Measurements from ENCODE around the gene USP15.

DNA sequence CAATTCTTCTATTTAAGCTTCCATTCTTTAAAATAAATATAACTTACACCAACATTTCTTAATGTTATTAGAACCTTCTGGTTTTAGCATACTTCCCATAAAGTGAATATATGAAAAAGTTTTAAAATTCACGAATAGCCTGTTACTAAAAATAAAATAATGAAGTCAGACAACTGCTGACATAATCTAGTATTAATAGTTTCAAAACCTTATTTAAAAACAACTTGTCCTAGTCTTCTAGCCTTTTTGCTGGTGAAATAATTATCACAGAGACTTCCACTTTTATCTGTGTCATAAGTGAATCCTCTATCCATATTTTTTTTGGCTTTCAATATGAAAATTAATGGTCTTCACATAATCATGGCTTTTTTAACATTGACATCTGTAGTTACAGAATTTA lies 112.6 kb downstream of the USP15 start:
- TF ChIP-seq, protein P1, sequence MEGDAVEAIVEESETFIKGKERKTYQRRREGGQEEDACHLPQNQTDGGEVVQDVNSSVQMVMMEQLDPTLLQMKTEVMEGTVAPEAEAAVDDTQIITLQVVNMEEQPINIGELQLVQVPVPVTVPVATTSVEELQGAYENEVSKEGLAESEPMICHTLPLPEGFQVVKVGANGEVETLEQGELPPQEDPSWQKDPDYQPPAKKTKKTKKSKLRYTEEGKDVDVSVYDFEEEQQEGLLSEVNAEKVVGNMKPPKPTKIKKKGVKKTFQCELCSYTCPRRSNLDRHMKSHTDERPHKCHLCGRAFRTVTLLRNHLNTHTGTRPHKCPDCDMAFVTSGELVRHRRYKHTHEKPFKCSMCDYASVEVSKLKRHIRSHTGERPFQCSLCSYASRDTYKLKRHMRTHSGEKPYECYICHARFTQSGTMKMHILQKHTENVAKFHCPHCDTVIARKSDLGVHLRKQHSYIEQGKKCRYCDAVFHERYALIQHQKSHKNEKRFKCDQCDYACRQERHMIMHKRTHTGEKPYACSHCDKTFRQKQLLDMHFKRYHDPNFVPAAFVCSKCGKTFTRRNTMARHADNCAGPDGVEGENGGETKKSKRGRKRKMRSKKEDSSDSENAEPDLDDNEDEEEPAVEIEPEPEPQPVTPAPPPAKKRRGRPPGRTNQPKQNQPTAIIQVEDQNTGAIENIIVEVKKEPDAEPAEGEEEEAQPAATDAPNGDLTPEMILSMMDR (IDR thresholded peaks at IDR 0.05; ENCODE audit: insufficient read depth, low read length, poor library complexity, severe bottlenecking): no peak
- no peak for TF ChIP-seq EZH2phosphoT487 (conservative IDR thresholded peaks at IDR 0.05; ENCODE audit: low read length)
